Breast epithelium (tissue), 4 donors: ENCODE data around the gene RNF4. TPM values are rescaled to one million over a fixed set of nuclear protein-coding genes. Genes with fewer than 3 reads are reported as not detected.
"Not testable (repeated sequence)": the region's sequence is repeated elsewhere in the genome, so short reads cannot be mapped to it uniquely, and the experiment has no call there.

Experiments
- DNase-seq, 2 donors: peaks; one replicate each; pipeline ENCODE4 v3.0.0-alpha.2; 2019; ENCODE audit warnings: low spot score in 2 of 2
- H3K27ac ChIP-seq, 2 donors: fragments of 200-600 bp; sonication (generic) in 1 of 2; one replicate each; pipeline ENCODE4 v1.5.1; 2016 to 2019; ENCODE audit warnings: mild to moderate bottlenecking in 1 of 2
- H3K27me3 ChIP-seq, 2 donors: fragments of 200-600 bp; sonication (generic) in 1 of 2; one replicate each; pipeline versions ENCODE4 v1.5.1 to v1.6.0; 2017 to 2019; ENCODE audit warnings: control low read depth in 1 of 2, mild to moderate bottlenecking in 1 of 2
- H3K36me3 ChIP-seq: fragments of 200-600 bp; one replicate; pipeline ENCODE4 v1.5.1; 2019
- H3K4me1 ChIP-seq, 2 donors: fragments of 200-600 bp; sonication (generic); one replicate each; pipeline ENCODE4 v1.5.1; 2016 to 2019; ENCODE audit warnings: control low read depth in 1 of 2
- H3K4me3 ChIP-seq, 3 donors: fragments of 200-600 bp; sonication (generic); 1 replicate in 2 of 3; 2 replicates in 1 of 3; pipeline ENCODE4 v1.5.1; 2016 to 2019; ENCODE audit warnings: mild to moderate bottlenecking in 3 of 3, moderate library complexity in 2 of 3
- H3K9me3 ChIP-seq, 2 donors: fragments of 200-600 bp; sonication (generic) in 1 of 2; one replicate each; pipeline ENCODE4 v1.5.1; 2016 to 2019; ENCODE audit warnings: control low read depth in 1 of 2
- POLR2A ChIP-seq: fragments of 450-650 bp; IDR thresholded peaks from one replicate; pipeline ENCODE4 v1.6.1; 2016; ENCODE audit warnings: antibody characterized with exemption, mild to moderate bottlenecking, moderate library complexity
- POLR2AphosphoS5 ChIP-seq, 3 donors: sonication (generic); formaldehyde crosslinking; IDR thresholded peaks; one replicate each; pipeline ENCODE4 v1.6.1; 2017; ENCODE audit warnings: antibody characterized with exemption in 3 of 3
- intact Hi-C: fragments of 100-400 bp; cut with DNase I; formaldehyde crosslinking; loops from one replicate; pipeline ENCODE4 v1.15.1; 2023; ENCODE audit warnings: low total_unique reads
- total RNA-seq, 3 donors: library from RNA; depleted of rRNA; stranded (reverse); fragments of >200 nt; gene quantifications; one replicate each; pipeline ENCODE4 v1.1.0, GENCODE V29; 2016
- TF ChIP-seq, protein P1 (sequence below), 3 donors: fragments of 450-650 bp; IDR thresholded peaks; one replicate each; pipeline ENCODE4 v1.5.1; 2016 to 2017; ENCODE audit warnings: antibody characterized with exemption in 3 of 3, mild to moderate bottlenecking in 3 of 3, moderate library complexity in 3 of 3

RNF4 gene
- total RNA-seq, 3 donors from 2014 or later = 35.7 to 52.7 (median 40.8) TPM

DNA sequence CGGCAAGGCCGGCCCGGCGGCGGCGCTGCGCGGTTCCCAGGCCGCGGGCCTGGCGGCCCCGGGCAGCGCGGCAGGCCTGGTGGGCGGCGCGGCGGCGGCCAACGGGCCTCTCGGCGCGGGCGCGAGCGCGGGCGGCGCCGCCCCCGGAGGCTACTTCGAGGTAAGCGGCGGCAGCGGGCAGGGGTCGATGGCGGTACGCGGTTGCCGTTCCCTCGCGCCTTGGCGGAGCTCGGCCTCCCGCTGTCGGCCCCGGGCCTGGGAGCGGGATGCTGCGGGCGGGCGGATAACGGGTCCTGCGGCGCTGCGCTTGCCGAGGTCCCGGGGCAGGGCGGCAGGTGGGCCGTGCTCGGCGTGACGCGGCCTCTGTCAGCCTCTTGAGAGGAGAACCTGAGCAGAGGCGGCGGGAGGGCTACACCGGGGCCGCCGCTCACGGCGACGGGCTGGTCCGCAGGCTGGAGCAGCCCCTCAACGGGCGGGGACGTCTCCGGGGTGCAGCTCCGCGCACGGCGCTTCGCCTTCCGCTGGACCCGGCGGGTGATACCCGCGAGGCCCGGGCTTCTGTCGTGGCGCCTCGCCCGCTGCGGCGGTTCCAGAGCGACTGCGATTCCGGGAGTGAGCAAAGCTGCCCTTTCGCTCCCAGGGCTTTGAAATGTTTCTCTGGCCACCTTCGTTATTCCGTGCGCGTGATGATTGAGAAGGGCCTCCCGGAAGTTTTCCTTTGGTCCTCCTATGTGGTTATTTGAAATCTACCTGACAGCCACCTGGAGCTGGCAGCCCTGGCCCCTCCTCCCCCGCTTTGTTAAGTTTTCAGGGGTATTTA lies 68.3 kb downstream of the RNF4 start:
- intact Hi-C loops = loop anchor here (5.0 kb wide), 1 partner anchor 60 kb away; no protein-coding TSS in a partner anchor
- peak; percentile 24 to 54 for DNase-seq
- Histone ChIP-seq H3K27me3 (no peaks in the 10 kb centered on the region), H3K4me1 (peaks cover 0 to 4% of the 10 kb centered on the region in 2 donors), H3K36me3 (no peaks in the 10 kb centered on the region), H3K27ac (peak overlapping the region; percentile 91 to 99), H3K9me3 (no peaks in the 10 kb centered on the region), H3K4me3 (peak overlapping the region; percentile 70 to 98 (median 76))
- TF ChIP-seq, protein P1, sequence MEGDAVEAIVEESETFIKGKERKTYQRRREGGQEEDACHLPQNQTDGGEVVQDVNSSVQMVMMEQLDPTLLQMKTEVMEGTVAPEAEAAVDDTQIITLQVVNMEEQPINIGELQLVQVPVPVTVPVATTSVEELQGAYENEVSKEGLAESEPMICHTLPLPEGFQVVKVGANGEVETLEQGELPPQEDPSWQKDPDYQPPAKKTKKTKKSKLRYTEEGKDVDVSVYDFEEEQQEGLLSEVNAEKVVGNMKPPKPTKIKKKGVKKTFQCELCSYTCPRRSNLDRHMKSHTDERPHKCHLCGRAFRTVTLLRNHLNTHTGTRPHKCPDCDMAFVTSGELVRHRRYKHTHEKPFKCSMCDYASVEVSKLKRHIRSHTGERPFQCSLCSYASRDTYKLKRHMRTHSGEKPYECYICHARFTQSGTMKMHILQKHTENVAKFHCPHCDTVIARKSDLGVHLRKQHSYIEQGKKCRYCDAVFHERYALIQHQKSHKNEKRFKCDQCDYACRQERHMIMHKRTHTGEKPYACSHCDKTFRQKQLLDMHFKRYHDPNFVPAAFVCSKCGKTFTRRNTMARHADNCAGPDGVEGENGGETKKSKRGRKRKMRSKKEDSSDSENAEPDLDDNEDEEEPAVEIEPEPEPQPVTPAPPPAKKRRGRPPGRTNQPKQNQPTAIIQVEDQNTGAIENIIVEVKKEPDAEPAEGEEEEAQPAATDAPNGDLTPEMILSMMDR (IDR thresholded peaks at IDR 0.05) = no peak
- TF ChIP-seq POLR2AphosphoS5 (IDR thresholded peaks at IDR 0.05) (peak in 1 of 3 donors; percentile 15), POLR2A (no peak)

DNA sequence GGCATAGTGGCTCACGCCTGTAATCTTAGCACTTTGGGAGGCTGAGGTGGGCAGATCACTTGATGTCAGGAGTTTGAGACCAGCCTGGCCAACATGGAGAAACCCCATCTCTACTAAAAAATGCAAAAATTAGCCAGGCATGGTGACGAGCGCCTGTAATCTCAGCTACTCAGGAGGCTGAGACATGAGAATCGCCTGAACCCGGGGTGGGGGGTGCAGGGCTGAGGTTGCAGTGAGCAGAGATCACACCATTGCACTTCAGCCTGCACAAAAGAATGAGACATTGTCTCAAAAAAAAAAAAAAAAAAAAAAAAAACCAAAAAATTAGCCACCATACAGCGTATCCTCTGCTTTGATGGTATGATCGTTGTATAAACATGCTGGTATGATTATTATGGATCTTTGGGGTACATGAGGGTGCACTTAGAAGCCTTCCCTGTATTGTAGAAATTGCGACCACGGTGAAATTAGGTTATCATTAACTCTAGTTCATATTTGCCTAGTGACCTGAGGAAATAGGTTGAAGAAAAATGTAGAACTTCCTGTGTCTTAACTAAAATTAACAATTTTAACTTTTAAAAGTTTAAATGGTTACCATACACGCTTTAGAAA lies 74.8 kb downstream of the RNF4 start:
- H3K36me3 ChIP-seq, DNase-seq, intact Hi-C loops, H3K4me3 ChIP-seq, H3K27ac ChIP-seq, H3K27me3 ChIP-seq, H3K9me3 ChIP-seq, H3K4me1 ChIP-seq: not testable (repeated sequence)

DNA sequence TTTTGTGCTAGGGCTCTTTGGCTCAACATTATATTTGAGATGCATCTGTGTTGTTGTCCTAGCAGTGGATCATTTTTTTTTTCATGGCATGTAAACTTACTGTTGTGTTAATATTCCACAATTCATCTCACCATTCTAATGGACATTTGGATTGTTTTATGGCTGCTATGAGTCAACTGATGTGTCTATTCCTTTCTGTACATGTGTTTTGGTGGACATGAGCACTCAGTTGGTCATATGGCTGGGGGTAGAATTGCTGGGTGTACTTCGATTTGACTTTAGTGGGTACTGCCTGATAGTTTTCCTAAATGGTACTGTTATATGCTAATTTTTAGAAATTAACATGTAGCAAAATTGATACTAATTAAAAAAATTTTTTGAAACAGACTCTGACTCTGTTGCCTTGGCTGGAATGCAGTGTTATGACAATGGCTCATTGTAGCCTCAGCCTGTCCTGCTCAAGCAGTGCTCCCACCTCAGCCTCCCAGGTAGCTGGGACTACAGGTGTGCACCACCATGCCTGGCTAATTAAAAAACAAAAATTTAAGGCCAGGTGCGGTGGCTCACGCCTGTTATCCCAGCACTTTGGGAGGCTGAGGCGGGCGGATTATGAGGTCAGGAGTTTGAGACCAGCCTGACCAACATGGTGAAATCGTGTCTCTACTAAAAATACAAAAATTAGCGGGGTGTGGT lies 76.6 kb downstream of the RNF4 start:
- DNase-seq = no peak
- Histone ChIP-seq H3K36me3 (no peaks in the 10 kb centered on the region), H3K4me3 (no peak overlapping the region), H3K27ac (no peak overlapping the region), H3K9me3 (no peaks in the 10 kb centered on the region), H3K4me1 (no peaks in the 10 kb centered on the region), H3K27me3 (no peaks in the 10 kb centered on the region)
- TF ChIP-seq POLR2A = no peak
- TF ChIP-seq, protein P1 (IDR thresholded peaks at IDR 0.05) = no peak
- TF ChIP-seq POLR2AphosphoS5 (IDR thresholded peaks at IDR 0.05) = no peak
- intact Hi-C loops = no loop called here

DNA sequence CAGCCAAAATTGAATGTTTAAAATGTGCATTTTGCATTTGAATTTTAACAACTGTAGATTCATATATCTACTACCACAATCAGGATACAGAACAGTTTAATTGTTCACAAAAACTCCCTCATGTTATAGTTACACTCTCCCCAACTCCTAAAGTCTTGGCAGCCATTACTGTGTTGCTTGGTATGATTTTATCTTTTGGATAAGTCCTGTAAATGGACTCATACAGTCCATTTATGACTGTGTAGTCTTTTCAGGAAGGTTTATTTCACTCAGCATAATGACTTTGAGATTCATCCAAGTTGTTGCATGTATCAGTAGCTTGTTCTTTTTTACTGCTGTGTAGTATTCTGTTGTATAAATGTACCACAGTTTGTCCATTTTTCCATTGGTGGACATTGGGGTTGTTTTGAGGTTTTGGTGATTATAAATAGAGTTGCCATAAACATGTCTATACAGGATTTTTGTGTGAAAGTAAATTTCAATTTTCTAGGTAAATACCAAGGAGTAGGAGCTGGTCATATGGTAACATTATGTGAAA lies 77.4 kb downstream of the RNF4 start:
- no peaks in the 10 kb centered on the region for H3K36me3 ChIP-seq
- TF ChIP-seq POLR2AphosphoS5 (IDR thresholded peaks at IDR 0.05) (no peak), POLR2A (no peak)
- TF ChIP-seq, protein P1 (IDR thresholded peaks at IDR 0.05) = no peak
- H3K27ac ChIP-seq = no peak overlapping the region
- H3K4me1 ChIP-seq = no peaks in the 10 kb centered on the region
- H3K4me3 ChIP-seq = no peak overlapping the region
- intact Hi-C loops = no loop called here
- no peaks in the 10 kb centered on the region for H3K9me3 ChIP-seq
- no peak for DNase-seq
- no peaks in the 10 kb centered on the region for H3K27me3 ChIP-seq

DNA sequence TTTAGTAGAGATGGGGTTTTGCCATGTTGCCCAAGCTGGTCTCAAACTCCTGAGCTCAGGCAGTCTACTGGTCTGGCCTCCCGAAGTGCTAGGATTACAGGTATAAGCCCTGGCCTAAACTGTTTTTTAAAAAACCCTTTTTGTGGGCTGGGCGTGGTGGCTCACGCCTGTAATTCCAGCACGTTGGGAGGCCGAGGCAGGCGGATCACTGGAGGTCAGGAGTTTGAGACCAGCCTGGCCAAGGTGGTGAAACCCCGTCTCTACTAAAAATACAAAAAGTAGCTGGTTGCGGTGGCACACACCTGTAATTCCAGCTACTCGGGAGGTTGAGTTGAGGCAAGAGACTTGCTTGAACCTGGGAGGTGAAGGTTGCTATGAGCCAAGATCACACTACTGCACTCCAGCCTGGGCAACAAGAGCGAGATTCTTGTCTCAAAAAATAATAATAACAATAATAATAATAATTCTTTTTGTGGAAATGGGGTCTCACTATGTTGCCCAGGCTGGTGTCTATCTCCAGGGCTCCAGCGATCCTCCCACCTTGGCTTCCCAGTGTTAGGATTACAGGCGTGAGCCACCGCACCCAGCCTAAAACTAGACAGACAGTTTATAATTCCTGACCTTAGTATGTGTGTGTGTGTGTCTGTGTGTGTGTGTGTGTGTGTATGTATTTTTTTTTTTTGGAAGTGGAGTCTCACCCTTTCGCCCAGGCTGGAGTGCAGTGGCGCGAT lies 78.2 kb downstream of the RNF4 start:
- H3K36me3 ChIP-seq, H3K9me3 ChIP-seq, H3K4me3 ChIP-seq, H3K4me1 ChIP-seq, H3K27me3 ChIP-seq, intact Hi-C loops, DNase-seq, H3K27ac ChIP-seq: not testable (repeated sequence)
